Bronchial epithelial cell (primary cell): Measurements from ENCODE around the gene PRKCZ. TPM values are rescaled to one million over a fixed set of nuclear protein-coding genes. Genes with fewer than 3 reads are reported as not detected.
"Not testable (repeated sequence)": the region's sequence is repeated elsewhere in the genome, so short reads cannot be mapped to it uniquely, and the experiment has no call there.

ENCODE experiments used
- DNase-seq: peaks from one replicate; pipeline ENCODE4 v3.0.0-alpha.2; 2010; ENCODE audit warnings: low read depth
- FAIRE-seq: peaks from 2 replicates; lab custom pipeline; 2011; peaks lifted over from hg19 to GRCh38; lab: Jason Lieb, UNC
- H3K27me3 ChIP-seq: 2 replicates; pipeline ENCODE4 v1.5.1; 2011; ENCODE audit warnings: low read length; ENCODE audit not compliant: control insufficient read depth, insufficient read depth
- H3K36me3 ChIP-seq: 2 replicates; pipeline ENCODE4 v1.5.1; 2011; ENCODE audit warnings: low read length; ENCODE audit not compliant: control insufficient read depth, insufficient read depth
- H3K4me3 ChIP-seq: 2 replicates; pipeline ENCODE4 v1.5.1; 2011; ENCODE audit warnings: mild to moderate bottlenecking, low read depth, low read length, control low read depth
- CTCF ChIP-seq: IDR thresholded peaks from 2 replicates; pipeline ENCODE4 v1.5.1; 2011; ENCODE audit warnings: mild to moderate bottlenecking, moderate library complexity, low read length, control low read depth, inconsistent platforms; ENCODE audit not compliant: insufficient read depth, severe bottlenecking
- total RNA-seq: library from RNA; depleted of rRNA; stranded (reverse); fragments of >200 nt; gene quantifications from 2 replicates; pipeline ENCODE4 v1.2.1, GENCODE V29; 2014

The PRKCZ gene
- total RNA-seq, 1 donor from 2014 or later = 38.4 TPM

GRCh38 chr1:2110738-2111673, 60.8 kb downstream of the PRKCZ start:
- no peak for TF ChIP-seq CTCF
- no peak for DNase-seq
- Histone ChIP-seq H3K4me3 (no peak overlapping the region), H3K27me3 (no peaks in the 10 kb centered on the region), H3K36me3 (peaks cover 1% of the 10 kb centered on the region)
- no peak for FAIRE-seq

GRCh38 chr1:2111674-2112035, 61.4 kb downstream of the PRKCZ start:
- FAIRE-seq (no peak), DNase-seq (no peak)
- no peak overlapping the region for H3K4me3 ChIP-seq
- TF ChIP-seq CTCF = no peak
- H3K36me3 ChIP-seq = peaks cover 1% of the 10 kb centered on the region
- H3K27me3 ChIP-seq = no peaks in the 10 kb centered on the region

- TF ChIP-seq CTCF = no peak
- no peak overlapping the region for H3K4me3 ChIP-seq
- H3K36me3 ChIP-seq = no peaks in the 10 kb centered on the region
- H3K27me3 ChIP-seq = no peaks in the 10 kb centered on the region
- FAIRE-seq (no peak), DNase-seq (no peak)
These were observed 62.1 kb downstream of the PRKCZ start for GRCh38 chr1:2112280-2112701.

GRCh38 chr1:2113620-2114135, 63.5 kb downstream of the PRKCZ start:
- TF ChIP-seq CTCF = no peak
- no peaks in the 10 kb centered on the region for H3K36me3 ChIP-seq
- FAIRE-seq (no peak), DNase-seq (no peak)
- no peaks in the 10 kb centered on the region for H3K27me3 ChIP-seq
- H3K4me3 ChIP-seq = no peak overlapping the region

GRCh38 chr1:2114635-2115007, 64.4 kb downstream of the PRKCZ start:
- not testable (repeated sequence) for DNase-seq, H3K36me3 ChIP-seq, H3K27me3 ChIP-seq, H3K4me3 ChIP-seq, FAIRE-seq

GRCh38 chr1:2115008-2115641, 64.9 kb downstream of the PRKCZ start:
- TF ChIP-seq CTCF = no peak
- no peak for FAIRE-seq
- no peak for DNase-seq

More at GRCh38 chr1:2115008-2115641, 64.9 kb downstream of the PRKCZ start:
- no peaks in the 10 kb centered on the region for H3K36me3 ChIP-seq
- H3K27me3 ChIP-seq = no peaks in the 10 kb centered on the region
- H3K4me3 ChIP-seq = no peak overlapping the region
